ENCODE data around the gene POU5F1.
"Not testable (repeated sequence)": the region's sequence is repeated elsewhere in the genome, so short reads cannot be mapped to it uniquely, and the experiment has no call there.

The POU5F1 gene

GRCh38 chr6:31165064-31165832, 5.2 kb downstream of the POU5F1 start:
- not testable (repeated sequence) for DNase-seq

- DNase-seq = not testable (repeated sequence)
Observed at GRCh38 chr6:31164475-31165063, 5.9 kb downstream of the POU5F1 start.

GRCh38 chr6:31163922-31164321, 6.6 kb downstream of the POU5F1 start:
- no peak for DNase-seq

GRCh38 chr6:31162463-31163165, 7.9 kb downstream of the POU5F1 start:
- DNase-seq = no peak

- no peak for DNase-seq
Observed at GRCh38 chr6:31161216-31162126, 9.0 kb downstream of the POU5F1 start.

- peak; percentile 42 for DNase-seq
Observed at GRCh38 chr6:31158863-31159855, 11.3 kb downstream of the POU5F1 start.

- peak; percentile 99 for DNase-seq
Observed at GRCh38 chr6:31158140-31158862, 12.2 kb downstream of the POU5F1 start, which contains the start of gene TCF19. Gene TCF19, plus strand, starts transcription at chr6:31158589. Its CDS starts 881 bp downstream, at chr6:31159470.

GRCh38 chr6:31157513-31158139, 12.9 kb downstream of the POU5F1 start, which contains the start of gene CCHCR1:
Gene CCHCR1, minus strand, starts transcription at chr6:31157802. Its CDS starts 202 bp downstream, at chr6:31157600.
- DNase-seq = no peak

GRCh38 chr6:31156641-31157040, 13.8 kb downstream of the POU5F1 start:
- no peak for DNase-seq

- DNase-seq = no peak
Observed at GRCh38 chr6:31154436-31154835, 16.0 kb downstream of the POU5F1 start.

GRCh38 chr6:31152781-31153180, 17.7 kb downstream of the POU5F1 start:
- DNase-seq = no peak

- DNase-seq = no peak
Observed at GRCh38 chr6:31149827-31150447, 20.5 kb downstream of the POU5F1 start.

GRCh38 chr6:31145386-31145785, 25.1 kb downstream of the POU5F1 start:
- DNase-seq = no peak

GRCh38 chr6:31144970-31145340, 25.5 kb downstream of the POU5F1 start:
- DNase-seq = no peak

- no peak for DNase-seq
Observed at GRCh38 chr6:31144296-31144969, 26.0 kb downstream of the POU5F1 start.

GRCh38 chr6:31143148-31143547, 27.3 kb downstream of the POU5F1 start:
- no peak for DNase-seq

- no peak for DNase-seq
Observed at GRCh38 chr6:31142361-31142761, 28.1 kb downstream of the POU5F1 start.

GRCh38 chr6:31140643-31141042, 29.8 kb downstream of the POU5F1 start:
- no peak for DNase-seq

GRCh38 chr6:31139599-31139998, 30.9 kb downstream of the POU5F1 start:
- no peak for DNase-seq

Measured in activated CD4-positive, CD25-positive, alpha-beta regulatory T cell treated with anti-CD3 and anti-CD28 coated beads, Interleukin-2, amount 50 U/mL, for 72 hours (primary cell).